Stimulated activated naive CD4-positive, alpha-beta T cell (primary cell): ENCODE results near the gene TEKT3.

ENCODE experiments used
- DNase-seq, 6 experiments: peaks; one replicate each; lab custom pipeline; 2025; lab: John Stamatoyannopoulos, UW

Gene TEKT3

DNA sequence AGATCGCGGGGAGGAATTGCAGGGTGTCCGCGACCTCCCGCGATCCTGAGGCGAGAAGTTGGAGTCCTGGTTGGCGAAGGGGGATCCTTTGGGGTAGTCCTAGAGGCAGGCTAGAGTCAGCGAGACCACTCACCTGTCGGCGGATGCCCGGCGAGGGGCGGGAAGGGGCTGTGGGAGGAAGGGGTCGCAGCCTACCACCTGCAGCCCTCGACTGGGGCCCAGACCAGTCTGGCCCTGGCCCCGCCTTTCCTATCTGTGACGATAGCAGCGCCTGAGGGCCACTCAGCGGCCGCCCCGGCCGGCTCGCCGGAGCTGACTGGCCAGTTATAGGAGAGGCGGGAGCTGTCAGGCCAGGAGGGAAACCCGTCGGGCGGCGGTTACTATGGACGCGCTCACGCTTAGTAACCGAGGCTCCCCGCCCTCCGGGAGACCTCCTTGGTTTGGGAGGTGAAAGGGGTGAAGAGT is at the start of gene TEKT3:
Gene TEKT3 (minus strand): TSS at position 213 of the 465 bp plus-strand sequence. CDS start 10,012 bp downstream, outside the sequence.
- no peak for DNase-seq

DNA sequence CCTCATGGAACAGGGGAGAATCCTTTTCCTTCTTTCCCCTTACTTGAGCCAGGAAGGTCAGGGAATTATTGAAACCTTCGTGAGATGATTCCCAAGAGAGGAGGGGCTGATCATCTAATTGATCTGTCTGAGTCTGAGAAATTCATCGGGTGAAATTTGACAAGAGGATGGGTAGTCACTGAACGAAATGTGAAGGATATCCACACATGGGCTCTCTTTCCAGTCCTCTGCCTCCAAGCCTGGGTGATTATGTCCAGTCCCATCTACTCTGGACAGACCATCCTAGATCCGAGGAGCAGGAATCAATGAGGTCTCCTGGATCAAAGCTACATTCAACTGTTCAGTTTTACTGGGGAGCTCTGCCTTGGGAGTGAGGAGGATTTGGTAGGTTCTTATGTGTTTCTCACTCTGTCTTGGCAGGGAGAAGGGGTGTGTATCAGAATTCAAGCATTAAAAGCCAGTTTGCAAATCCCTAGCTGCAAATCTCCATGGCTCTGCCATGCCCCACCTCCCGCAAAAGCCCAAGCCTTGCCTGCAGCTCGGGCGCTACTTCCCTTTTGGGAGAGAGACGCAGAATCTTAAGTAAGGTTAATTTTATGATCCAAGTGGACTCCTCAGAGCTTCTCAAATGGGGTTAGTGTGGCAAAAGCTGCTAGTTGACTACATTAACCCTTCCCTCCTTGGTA is 47.1 kb upstream of the TEKT3 start:
- no peak for DNase-seq

DNA sequence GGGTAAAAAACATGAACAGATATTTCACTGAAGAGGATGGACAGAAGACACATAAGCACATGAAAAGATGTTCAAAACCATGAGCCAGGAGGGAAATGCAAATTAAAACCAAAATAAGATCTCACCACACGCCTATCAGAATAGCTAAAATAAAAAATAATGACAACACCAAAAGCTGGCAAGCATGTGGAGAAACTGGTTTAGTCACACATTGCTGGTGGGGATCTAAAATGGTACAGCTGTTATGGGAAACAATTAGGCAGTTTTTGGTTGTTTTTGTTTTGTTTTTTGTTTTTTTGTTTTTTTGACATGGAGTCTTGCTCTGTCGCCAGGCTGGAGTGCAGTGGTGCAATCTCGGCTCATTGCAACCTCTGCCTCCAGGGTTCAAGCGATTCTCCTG is 44.7 kb upstream of the TEKT3 start:
- no peak for DNase-seq

DNA sequence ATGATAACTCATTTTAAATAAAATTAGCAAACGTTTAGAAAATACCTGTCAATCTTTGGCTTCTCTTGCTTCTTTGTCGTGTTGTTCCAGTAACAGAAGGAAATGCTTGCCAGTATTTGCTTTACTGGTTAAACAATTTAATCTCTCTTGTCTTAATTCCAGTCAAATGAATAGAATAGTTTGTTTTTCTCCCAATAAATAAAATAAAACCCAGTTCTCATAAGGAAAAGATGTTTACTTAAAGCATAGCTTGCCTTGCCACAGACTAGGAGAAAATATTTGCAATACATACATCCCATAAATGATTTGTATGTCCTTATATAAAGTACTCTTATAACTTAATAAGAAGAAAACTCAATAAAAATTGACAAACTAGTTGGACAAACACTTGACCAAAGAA is 43.9 kb upstream of the TEKT3 start:
- no peak for DNase-seq

DNA sequence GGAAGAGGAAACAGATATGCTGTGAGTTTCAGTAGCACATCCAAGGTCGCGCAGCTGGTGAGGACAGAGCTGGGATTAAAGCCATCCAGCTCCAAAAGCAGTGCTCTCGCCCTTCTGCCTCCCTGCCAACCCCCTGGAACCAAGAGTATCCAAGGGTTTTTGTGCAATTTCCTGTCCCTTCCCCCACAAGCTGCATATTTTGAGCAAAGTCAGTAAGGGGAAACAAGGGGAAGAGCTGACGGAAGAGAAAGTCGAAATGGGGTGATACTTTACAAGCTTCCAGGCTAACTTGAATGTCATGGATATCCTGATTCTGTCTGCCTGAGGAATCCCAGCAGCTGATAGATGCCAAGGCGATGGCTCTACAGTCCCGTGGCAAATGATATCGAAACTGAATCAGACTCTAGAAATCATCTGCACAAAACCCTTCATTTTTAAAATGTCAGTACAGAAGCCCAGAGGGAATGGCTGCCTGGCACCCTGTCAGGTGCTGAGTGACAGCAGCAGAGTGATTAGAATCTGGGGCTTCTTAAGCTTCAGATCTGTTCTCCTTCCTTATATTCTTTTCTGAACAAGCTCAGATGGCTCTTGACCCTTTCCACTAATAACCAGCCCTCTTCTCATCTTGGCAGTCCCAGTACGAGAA is 42.9 kb upstream of the TEKT3 start:
- DNase-seq, result no peak

DNA sequence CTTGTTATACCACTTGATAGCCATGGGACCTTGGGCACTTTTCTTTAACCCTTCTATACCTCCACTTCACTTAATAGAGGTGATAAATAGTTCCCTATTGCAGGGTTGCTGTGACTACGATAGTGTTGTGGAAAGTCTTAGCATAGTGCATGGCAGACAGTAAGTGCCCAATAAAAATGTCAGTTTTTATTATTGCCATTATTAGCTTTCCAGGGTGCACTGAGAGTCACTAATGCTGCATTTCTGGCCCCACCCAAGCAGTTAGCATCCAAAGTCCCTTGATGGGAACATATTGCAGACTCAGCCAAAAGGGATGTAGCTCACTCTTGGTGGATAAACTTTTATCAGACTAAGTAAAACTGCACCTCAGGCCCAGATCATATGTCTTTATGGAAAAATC is 41.5 kb upstream of the TEKT3 start:
- no peak for DNase-seq

DNA sequence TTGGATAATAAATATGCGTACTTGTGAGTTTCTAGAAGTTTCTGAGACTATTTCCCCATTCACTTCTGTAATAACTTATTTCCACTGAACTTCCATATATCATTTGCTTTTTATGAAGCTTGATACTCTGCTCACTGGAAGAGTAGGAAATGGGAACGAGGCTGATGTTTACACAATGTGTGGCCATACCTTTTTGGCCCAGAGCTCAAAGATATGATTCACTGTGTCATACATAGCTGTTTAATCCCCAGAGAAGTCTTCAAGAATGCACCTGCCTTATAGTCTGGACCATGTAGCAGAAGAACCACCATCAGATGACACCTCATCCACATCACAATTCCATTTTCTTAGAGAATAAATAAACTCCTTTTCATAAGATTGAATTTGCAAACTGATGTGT is 40.3 kb upstream of the TEKT3 start:
- DNase-seq, result no peak

DNA sequence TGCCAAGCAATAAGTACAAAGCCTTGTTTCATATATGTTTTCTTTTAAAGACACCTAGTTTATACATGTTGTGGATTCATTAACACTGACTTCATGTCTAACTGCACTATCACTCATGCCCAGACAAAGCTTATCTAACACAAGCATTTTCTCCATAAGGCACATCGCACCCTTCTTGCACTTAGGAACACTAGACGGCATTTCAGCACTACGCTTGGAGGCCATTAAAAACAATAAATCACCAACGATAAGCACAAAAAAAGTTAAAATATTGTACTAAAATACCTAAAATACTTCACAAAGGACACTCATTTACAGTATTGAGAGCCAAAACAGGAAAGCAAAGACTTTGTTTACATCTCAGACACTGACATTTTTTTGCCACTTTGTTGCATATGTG is 39.0 kb upstream of the TEKT3 start:
- no peak for DNase-seq

DNA sequence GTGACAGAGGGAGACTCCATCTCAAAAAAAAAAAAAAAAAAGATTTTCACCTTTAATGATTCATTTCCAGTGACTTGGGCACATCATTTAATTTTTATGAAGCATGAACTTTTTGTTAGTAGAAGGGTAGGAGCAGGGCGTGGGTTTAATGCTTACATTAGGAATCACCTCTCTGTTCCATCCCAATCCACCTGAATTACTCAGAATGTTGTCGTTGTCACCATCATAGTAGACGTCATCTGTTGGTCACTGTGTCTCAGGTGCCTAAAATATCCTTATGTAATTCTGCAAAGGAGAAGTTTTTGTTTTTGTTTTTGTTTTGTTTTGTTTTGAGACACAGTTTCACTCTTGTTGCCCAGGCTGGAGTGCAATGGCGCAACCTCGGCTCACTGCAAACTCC is 38.3 kb upstream of the TEKT3 start:
- DNase-seq, result no peak

DNA sequence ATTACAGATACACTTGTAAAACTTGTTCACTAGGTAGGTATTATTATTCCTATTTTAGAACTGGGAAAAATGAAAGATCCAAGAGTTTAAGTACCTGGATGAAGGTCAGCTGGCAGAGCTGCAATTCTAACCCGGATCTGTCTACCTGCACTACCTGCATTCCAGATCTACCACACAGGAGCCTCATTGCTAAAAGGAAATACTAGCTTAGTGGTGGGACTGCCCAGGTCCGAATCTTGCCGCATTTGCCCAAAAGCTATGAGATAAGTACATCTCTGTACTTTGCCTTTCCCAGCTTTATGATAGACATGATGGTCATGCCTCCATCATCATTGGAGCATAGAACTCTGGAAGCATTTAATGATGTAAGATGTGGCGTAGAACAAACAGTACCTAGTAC is 36.8 kb upstream of the TEKT3 start:
- DNase-seq, result no peak

DNA sequence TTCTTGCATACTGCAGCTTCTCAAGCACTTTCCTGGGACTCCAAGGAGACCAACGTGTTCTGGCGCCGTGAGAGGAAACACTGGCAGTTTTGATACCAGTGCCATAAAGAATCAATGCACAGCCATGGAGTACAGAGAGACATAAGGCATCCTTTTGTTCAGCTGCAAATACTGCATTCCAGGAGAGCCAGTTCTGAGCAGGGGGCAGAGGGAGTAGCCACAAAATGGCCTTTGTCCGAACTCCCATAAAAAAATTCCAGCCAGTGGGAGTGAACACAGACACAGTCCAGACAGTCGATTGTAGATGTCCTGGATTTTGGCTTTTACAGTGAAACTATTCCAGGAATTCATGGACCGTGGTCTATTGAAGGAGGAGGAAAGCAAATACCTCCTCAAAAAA is 36.2 kb upstream of the TEKT3 start:
- no peak for DNase-seq

DNA sequence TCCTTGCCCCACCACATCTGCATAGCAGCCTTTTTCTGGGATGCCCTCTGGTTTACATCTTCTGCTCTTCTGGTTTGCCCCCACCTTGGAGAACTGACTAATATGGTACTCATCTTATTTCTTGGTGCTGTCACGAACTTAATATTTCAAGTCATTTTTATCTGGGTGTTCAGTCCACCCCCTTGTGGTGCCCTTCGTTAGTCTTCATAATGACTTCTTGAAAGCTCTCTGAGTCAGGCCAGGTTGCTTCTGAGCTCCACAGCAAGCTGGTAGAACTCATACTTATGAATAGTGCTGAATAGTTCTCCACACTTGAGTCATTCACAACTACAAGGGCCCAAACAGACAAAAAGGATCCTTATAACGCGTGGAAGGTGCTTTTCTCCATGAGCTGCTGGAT is 35.8 kb upstream of the TEKT3 start:
- no peak for DNase-seq

DNA sequence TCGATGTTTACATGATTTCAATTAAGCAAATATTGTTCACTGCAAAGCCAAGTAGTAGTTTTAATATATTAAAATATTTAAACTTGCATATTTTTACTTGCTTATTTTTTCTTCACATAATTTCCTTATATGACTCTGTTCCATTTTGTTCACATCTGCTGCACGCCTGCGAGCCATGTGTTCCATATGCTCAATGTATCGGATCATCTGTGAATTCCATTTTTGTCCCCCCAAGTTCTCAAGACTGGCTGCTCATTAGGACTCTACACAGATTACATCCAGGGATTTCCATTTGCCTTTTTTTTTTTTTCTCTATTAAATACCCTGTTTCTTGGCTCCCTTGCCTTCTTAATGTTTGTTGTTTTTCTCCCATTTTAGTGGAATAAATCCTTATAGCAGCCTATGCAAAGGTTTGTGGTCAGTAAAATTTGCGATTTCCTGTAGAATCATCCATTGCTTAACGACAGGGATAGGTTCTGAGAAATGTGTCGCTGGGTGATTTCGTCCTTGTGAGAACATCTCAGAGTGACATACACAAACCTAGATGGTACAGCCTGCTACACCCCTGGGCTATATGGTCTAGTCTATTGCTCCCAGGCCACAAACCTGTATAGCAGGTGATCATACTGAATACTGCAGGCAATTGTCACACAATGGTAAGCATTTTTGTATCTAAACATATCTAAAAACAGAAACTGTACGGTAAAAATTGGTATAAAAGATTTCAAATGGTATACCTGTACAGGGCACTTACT is 30.2 kb upstream of the TEKT3 start:
- no peak for DNase-seq

DNA sequence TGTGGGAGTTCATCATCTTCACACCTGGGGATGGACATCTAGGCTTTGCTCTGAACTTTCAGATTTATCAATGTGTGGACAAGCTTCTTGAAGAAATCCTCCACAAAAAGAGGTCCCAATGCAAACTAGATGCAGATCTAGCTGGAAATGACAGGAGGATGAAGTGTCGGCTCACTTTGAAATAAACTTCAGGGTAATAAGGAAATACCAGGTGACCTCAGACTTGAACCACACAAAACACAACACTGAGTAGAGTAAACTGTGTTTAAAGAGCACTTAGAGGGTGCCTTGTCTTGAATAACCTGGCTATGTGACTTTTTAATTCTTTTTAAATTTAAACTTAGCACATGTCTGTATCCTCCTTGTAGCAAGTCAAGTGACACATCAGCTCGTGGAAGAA is 27.2 kb upstream of the TEKT3 start:
- DNase-seq, result no peak

DNA sequence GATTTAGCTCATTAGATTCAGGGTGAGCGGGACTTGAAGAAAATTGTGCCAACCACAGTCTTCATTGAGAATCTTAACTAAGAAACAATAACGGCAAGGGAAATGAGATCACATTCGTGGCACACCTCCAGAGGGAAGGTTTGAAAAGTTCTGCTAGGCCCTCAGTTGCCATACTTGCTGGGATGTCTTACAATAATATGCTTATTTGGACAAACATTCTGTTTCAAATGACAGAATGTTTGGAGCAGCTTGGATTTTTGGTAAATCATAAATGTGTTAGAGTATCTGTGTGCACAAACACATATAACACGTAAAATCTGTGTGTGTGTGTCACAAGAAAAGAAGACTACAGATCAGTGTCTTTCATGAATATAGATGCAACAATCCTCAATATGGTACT is 24.6 kb upstream of the TEKT3 start:
- no peak for DNase-seq

DNA sequence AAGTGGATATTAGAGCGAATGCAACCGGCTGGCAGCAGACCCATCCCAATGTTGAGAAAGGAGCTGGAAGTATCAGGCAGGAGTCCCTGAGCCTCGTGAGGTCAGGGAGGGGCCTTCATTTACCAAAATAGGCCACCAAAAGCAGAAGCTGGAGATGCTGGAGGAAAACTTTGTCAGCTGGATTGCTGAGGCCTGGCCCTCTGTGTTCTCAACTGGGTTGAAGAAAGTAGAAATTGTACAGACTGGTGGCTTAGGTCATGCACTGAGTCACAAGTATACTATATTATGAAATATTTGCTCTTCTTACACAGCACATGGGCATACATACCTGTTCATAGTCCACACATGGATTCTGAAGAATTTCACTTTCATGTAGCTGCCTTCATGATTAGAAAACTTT is 23.2 kb upstream of the TEKT3 start:
- no peak for DNase-seq

DNA sequence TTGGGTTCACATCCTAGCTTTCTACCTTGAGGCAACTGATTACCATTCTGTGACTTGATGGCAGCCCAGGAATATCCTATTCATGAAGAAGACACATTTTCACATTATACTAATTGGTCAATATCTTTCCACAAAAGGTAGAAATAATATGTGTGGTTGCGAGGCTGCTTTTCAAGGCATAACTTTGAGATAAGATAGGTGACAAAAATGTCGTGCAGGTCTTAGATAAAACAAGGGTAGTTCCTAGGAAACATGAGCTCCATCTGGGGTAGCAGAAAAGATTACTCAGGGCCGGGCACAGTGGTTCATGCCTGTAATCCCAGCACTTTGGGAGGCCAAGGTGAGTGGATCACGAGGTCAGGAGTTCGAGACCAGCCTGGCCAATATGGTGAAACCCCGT is 22.3 kb upstream of the TEKT3 start:
- DNase-seq, result peak in 1 of 6 experiments; percentile 0

DNA sequence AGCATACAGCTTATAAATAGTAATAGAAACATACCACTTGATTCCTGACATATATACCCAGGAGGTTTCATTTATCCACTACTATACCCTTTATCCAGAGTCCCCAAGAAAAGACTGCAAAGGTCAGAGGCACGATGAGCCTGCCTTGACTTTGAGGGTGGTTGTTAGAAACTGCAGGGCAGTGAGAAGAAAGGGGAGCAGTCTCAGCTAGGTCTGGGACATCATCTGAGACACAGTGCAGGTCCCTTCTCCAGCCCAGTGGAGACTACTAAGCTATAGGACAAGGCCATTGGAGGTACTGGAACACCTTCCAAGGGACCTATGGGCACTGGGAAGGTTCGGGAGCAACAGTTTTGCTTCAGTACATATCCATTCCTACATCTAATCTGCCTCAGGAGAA is 20.2 kb upstream of the TEKT3 start:
- no peak for DNase-seq

DNA sequence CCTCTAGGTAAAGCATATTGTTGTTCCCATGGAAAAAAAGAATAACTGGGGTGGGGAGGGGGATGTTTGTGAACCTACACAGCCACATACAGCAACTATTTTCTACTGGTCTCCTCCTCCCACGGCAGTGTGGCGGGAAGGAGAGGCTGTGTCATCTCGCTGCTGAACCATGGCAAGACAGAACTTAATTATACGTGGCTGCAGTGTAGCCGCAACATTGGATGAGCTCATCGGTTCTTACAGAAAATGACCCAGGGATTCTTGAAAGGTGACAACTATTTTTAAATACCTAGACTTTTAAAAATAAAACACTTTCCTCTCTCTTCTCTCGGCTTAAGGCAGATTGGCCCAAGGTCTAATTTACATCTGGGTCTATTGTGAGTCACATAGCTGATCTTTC is 19.8 kb upstream of the TEKT3 start:
- DNase-seq, result no peak

DNA sequence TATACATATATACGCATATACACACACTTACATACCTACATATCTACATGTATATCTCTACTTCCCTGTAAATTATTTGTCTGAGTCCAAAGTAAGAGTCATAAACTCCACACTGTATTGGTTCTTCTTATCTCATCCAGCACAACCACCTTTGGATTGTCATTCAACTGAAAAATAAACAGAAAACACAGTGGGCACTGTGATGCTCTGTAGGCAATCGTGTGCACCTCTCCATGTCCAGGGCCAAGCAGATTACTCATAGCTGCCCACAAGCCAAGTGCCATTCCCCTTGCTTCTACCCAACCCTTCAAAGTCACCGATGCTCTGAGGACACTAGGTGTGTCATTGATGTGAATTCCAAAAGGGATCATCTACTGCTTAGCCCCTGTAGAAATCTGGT is 12.9 kb upstream of the TEKT3 start:
- DNase-seq, result no peak

DNA sequence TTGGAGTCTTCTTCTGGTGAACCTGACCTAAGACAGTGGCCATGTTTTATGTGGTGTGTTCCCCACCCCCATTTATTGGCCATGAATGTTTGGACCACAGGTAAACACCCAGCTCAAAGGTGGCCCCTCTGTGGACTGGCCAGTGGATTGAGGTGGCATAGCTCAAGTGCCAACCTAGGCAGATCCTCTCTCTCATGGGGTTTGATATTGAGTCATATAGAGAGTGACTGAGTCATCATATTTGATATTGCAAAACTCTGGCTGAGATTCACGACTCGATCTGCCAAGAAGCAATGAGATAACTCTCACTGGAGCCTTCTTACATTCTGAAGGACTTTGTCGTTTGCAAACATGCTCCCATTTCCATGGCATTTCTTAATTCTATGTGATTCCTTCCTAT is 10.5 kb upstream of the TEKT3 start:
- no peak for DNase-seq

DNA sequence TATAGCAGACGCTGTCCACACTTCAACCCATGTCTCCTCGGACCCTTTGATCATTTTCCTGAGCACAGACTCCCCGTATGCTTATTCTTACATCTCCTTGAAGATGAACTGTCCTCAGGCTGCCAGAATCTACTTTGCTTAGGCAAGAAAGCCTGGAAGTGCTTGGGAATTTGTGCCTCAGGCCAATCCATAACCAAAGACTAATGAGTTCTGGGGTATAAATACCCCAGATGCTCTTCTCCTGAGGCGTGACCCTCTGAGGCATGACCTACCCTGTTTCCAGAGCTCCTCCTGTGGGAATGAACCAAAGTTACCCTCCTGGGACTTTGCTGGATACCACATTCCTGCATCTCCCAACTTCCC is 10.1 kb upstream of the TEKT3 start:
- DNase-seq, result no peak

DNA sequence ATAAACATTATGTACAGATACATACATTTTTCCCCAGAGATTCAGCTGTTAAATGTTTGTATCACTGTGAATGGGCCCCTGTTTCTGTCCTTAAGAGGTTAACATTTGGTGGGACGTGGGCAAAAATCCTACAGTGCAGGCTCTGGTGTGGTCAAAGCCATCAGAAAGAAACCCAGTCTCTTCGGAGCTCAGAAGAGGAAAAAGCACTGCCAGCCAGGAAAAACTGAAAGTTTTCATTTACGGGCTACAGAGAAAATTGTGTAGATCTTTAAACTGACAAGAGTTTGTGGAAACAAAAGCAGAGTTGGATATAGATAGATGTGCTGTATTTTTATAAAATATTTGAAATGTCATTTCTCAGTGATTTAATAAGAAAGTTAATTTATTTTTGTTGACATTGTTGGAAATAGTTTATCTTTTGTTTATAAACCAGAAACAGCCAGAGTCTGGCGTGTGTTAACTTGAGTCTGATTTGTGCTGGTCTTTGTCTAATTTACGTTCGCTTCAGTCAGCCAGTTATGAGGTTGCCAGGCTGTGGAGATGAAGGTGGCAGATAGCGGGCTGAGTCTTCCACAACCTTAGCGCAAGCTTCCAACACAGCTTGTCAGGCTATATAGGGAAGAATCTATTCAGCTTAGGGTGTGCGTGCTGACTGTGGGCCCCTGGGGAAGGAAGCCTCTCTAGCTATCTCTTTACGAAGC is 9.5 kb upstream of the TEKT3 start:
- DNase-seq, result no peak
